GM19438 (cell line): ENCODE results near the gene KAZN.

Source experiments
- ATAC-seq: cut with Tn5 transposase; IDR thresholded peaks from one replicate; pipeline ENCODE4 v1.9.1; 2021; ENCODE audit warnings: low read depth; ENCODE audit not compliant: unreplicated experiment

Gene KAZN

GRCh38 chr1:14872762-14873161 lies 274.3 kb downstream of the KAZN start:
- no peak for ATAC-seq

- ATAC-seq = no peak
Measured at GRCh38 chr1:14873677-14874076, 275.2 kb downstream of the KAZN start.

DNA sequence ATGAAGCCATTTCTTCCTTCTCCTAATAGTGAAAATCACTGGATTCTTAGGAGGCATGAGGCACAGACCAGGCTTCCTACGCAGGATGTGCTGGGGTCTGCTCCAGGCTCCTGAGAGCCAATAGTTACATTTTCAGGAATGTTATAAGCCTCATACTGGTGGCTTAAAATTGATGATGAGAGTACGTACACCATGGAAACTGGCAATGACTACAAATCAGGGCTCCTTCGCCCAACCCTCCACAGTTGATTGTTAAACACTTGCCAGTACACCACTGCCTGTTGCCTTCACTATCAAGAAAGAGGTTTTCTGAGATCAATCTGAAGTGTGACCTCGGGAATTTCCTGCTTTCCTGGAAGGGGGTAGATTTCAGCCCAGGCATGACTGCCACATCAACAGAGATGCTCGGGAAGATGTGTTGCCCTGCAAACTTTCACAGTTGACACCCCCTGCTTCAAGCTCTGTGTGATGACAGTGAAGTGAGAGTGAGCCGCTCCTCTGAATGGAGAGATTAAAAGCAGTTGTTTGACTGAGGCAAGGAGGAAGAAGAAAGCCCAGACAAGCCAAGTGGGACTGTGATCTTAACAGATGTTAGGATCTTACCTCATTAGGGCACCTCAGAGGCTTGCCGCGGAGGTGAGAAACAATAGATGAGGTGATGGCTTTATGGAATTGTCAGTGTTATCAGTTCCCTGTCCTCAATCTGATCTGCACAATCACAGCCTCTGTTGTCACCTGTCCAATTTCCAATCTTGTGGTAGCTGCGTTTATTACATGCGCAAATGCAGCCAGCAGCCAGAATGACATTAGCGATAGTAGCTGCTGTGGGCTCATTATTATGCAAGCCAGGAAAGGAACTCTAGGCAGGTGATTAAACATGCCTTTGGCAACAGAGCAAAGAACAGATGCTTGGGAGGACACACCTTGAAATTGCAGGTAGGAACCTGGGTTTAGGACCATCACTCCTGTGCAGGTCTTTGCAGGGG lies 277.3 kb downstream of the KAZN start:
- ATAC-seq = no peak

GRCh38 chr1:14876747-14877146 lies 278.3 kb downstream of the KAZN start:
- ATAC-seq = no peak

GRCh38 chr1:14877224-14877623 lies 278.7 kb downstream of the KAZN start:
- ATAC-seq = no peak

DNA sequence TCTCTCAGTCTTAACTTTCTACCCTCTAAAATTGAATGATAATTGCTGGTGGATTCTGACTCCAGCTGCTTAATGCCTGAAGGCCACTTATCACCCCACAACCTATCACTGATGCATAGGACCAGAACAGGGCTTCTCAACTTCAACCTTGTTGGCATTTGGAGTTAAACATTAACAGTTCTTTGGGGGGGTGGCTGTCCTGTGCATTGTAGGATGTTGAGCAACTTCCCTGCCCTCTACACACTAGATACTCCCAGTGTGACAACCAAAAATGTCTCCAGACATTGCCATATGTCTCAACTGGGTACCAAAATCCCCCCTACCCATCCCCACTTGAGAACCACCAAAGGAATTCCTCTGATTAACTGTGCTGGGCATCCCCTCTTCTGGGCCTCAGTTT lies 279.6 kb downstream of the KAZN start:
- no peak for ATAC-seq

- ATAC-seq = no peak
Measured at GRCh38 chr1:14878951-14879350, 280.5 kb downstream of the KAZN start.

GRCh38 chr1:14880456-14881316 lies 282.2 kb downstream of the KAZN start:
- ATAC-seq = no peak

DNA sequence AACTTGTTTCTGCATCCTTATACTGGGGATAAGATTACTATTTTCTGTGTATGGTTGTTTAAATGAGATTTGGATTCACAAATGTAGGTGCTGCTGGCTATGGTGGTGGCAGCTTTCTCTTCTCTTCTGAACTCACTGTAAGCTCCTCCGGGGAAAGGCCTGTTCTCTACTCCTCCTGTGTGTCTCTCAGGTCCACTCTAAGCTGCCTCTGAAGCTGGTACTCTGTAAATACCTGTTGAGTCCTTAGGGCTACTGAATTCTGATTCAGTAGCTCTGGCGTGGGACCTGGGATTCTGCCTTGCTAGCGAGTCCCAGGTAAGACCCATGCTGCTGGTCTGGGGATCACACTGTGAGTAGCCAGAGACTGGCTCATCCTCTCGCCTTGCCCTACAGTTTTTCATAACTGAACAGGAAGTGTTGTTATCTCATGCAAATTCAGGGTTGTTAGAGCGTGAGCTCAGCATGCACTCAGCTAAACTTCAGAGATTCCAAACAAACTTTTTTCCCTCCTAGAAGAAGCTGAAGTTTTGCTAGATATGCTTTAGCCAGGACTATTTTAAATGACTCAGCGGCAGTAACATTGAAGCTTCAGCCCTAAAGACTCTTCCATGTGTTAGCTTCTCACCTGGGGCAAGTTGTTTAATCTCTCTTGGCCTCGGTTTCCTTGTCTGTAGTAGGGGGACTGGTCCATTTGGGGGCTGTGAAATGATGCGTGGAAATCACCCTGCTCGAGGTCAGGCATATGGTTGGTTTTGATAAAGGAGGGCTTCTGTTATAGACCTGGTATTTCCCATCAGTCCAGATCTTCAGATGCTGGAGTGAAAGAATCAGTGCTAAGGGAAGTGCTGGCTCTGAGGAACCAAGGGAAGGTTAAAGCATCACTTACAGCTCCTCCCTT lies 283.5 kb downstream of the KAZN start:
- ATAC-seq = no peak

- no peak for ATAC-seq
Measured at GRCh38 chr1:14884614-14885175, 286.2 kb downstream of the KAZN start.

DNA sequence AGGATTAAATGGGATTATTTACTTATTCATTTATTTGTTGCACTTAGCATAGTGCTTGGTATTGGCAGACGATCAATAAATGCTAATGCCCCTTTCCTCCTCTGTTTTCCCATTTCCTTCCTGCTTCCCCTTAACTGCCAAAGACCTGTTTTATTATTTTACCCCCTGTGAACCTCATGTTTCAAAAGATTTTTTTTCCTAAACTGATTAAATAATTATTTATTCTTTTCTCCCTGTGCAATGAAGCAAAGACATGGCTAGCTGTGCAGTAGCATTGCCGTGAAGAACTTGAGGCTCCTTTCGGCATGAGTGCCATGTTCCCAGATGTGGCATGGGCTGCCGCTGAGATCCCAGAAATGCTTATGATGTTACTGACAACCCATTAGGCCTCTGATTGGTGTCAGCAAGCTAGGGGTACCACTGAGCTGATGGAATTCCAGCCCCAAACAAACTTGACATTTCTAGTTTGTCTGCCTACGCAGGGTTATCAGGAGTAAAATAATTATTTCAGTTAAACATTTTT lies 288.6 kb downstream of the KAZN start:
- ATAC-seq = no peak

GRCh38 chr1:14887764-14888350 lies 289.4 kb downstream of the KAZN start:
- no peak for ATAC-seq

DNA sequence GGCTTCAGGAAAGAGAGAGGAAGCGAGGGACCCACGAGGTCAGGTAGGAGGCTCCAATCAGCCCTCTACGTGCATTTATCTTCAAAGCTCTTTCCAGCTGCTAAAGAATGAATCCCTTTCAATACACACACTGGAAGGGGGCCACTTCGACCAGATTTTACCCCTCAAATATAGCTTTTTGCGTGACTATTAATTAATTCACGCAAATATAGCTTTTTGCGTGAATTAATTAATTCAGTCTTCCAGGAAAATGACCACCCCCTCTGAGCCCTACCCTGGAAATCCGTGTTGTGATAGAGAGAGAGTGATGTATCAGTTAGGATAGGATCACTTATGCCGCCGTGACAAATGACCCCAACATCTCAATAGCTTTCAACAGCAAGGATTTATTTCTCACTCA lies 289.9 kb downstream of the KAZN start:
- no peak for ATAC-seq

DNA sequence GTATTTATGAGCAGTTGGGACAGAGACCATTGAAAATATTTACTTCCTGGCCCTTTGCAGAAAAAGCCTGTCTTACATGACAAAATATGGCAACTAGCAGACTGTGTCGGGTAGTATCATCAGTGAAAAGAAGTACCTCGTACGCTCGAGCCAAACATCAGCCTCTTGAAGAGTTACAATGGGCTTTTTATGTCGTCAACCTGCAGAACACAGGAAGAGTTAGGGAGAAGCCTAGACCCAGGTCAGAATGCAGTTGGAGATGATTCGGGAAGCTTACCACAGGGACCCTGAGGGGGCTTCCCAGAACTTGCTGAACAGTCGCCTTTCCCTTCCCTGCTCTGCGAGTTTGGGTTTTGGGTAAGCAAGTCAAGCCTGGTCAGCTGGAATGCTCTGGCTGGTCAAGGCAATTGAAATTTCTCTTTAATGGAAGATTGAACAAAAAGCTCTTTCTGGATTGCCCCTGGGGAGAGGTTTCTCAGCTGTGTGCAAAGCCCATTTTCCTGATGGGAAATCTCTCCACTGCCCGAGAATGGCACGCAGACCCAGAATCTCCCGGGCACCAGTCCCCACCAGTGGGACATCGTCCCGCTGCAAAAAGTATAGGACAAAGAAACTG lies 291.4 kb downstream of the KAZN start:
- ATAC-seq = no peak

GRCh38 chr1:14891991-14892390 lies 293.5 kb downstream of the KAZN start:
- ATAC-seq = no peak

GRCh38 chr1:14894811-14895560 lies 296.5 kb downstream of the KAZN start:
- no peak for ATAC-seq

DNA sequence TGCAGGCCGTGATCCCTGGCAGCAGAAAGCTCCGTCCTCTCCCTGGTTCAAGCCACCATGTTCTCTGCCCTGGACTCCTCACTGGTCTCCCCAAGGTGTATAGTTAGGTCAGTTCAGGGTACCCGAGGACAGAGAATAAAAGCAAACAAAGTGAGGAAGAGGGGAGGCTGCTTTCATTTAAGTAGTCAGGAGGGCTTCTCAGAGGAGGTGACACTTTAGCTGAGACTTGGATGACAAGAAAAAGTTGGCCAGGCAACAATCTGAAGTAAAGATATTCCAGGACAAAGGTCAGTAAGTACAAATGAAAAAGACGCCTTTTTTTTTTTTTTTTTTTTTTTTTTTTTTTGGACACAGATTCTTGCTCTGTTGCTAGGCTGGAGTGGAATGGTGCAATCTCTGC lies 297.2 kb downstream of the KAZN start:
- no peak for ATAC-seq

DNA sequence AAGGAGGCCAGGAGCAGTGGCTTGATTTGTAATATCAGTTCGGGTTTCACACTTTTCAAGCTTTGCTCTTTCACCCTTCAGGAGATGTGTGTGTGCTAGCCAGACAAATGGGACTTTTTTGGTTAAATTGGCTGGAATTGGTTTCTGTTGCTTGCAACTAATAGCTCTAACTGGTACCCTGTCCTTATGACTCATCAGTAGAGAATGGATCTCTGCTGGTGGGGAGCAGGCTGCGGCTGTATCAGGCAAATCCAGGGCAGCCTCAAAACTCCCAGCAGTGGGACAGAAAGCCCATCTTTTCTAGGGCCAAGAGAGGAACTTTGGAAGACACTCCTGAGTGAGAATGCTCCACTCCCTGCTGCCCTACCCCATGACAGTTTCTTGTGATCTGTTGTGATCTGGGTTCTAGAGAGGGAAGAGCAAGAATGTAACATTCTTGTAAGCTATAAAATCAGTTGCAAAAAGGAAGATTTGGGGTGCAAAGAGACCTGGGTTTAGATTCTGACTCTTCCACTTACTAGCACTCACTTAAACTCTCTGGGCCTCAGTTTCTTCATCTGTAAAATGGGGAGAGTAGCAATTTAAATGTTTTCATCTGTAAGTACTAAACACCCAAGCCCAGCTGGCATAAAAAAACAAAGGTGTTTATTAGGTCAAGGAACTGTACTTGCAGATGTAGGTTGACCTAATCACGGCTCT lies 298.0 kb downstream of the KAZN start:
- ATAC-seq = no peak
